ENCODE measurements around the gene SKP2. TPM values are rescaled to one million over a fixed set of nuclear protein-coding genes. Genes with fewer than 3 reads are reported as not detected.

The SKP2 gene
- total RNA-seq, 6 experiments from 2014 or later: 58.4 to 71.6 (median 67.9) TPM

DNA sequence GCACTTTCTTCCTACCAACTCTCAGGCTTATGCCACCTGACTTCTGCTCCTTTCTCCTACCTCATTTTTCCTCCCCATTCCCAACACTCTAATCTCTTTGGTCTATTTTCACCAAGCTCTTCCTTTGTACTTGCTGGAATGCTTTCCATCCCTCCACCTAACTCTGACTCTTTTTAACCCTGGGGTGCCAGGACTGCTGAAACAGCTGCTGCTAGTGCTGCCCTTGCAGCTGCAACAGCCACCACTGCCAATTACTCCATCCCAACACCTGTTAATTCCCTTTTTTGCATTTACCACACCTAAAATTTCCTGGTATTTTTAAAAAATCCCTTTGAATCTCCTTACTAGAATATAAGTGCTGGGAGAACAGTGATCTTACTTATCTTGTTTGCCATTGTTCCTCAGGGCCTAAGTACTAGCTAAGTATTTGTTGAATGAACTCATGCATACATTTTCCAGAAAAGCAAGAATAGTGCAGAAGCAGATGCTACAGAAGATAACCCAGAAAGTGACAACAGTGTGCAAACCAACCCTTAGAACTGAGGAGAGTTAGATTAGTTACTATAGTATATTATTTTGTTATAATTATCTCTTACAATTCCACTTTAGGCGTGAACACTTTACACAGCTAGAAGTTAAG, 78.4 kb downstream of the SKP2 start:
- Mint-ChIP-seq H3K36me3 (ENCODE audit: low read depth) (peaks cover 6% of the 10 kb centered on the region; the same call in 1 of the 2 replicates), H3K4me1 (ENCODE audit: low read depth) (peaks cover 11% of the 10 kb centered on the region), H3K4me3 (no peak overlapping the region), H3K27me3 (ENCODE audit: insufficient read depth) (no peaks in the 10 kb centered on the region), H3K27ac (no peak overlapping the region), H3K9me3 (no peaks in the 10 kb centered on the region)
- TF ChIP-seq, protein P1, sequence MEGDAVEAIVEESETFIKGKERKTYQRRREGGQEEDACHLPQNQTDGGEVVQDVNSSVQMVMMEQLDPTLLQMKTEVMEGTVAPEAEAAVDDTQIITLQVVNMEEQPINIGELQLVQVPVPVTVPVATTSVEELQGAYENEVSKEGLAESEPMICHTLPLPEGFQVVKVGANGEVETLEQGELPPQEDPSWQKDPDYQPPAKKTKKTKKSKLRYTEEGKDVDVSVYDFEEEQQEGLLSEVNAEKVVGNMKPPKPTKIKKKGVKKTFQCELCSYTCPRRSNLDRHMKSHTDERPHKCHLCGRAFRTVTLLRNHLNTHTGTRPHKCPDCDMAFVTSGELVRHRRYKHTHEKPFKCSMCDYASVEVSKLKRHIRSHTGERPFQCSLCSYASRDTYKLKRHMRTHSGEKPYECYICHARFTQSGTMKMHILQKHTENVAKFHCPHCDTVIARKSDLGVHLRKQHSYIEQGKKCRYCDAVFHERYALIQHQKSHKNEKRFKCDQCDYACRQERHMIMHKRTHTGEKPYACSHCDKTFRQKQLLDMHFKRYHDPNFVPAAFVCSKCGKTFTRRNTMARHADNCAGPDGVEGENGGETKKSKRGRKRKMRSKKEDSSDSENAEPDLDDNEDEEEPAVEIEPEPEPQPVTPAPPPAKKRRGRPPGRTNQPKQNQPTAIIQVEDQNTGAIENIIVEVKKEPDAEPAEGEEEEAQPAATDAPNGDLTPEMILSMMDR (IDR thresholded peaks at IDR 0.05): no peak
- no peak for DNase-seq

DNA sequence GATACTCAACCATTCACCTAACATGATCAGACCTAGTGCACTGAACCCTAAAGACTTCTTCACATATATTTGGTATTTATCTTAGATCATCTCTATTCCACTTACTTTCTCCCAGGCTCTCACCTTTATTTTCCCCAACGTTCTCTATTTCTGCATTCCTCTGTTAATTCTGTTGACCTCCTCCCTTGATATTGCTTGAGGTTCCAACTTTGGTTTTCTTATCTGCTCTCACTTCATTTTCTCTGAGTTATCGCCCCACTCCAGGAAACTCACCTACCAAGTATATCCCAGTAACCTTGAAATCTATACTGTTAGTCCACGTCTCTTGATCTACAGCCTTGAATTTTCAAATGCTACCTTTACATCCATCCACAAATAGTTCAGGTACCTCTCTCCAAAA, 80.6 kb downstream of the SKP2 start:
- Mint-ChIP-seq H3K9me3 (no peaks in the 10 kb centered on the region), H3K36me3 (ENCODE audit: low read depth) (no peaks in the 10 kb centered on the region), H3K4me1 (ENCODE audit: low read depth) (peaks cover 27% of the 10 kb centered on the region), H3K4me3 (no peak overlapping the region), H3K27me3 (ENCODE audit: insufficient read depth) (no peaks in the 10 kb centered on the region), H3K27ac (no peak overlapping the region)
- DNase-seq: no peak
- TF ChIP-seq, protein P1 (IDR thresholded peaks at IDR 0.05): no peak

Small RNAs within 50 kb of the gene (microRNA-seq; reads per million reads assigned to microRNA genes)
- gene MIR580: not detected

Other genes with a start within 250 kb of the SKP2 start
- under 1 TPM in 5 of 6 experiments, not detected in 1; 0.19 to 0.52 (median 0.35) TPM for gene CAPSL, start 213.5 kb upstream of the SKP2 start, total RNA-seq (2021; fragmentation: NEBNext Ultra II Directional; extraction: Animal tissue kit (Norgen Biotek cat#: 25700))
- gene UGT3A1, start 160.7 kb upstream of the SKP2 start, total RNA-seq (2021; fragmentation: NEBNext Ultra II Directional; extraction: Animal tissue kit (Norgen Biotek cat#: 25700)): not detected
- not detected for gene UGT3A2, start 85.2 kb upstream of the SKP2 start, total RNA-seq (2021; fragmentation: NEBNext Ultra II Directional; extraction: Animal tissue kit (Norgen Biotek cat#: 25700))
- gene LMBRD2, start 224 bp upstream of the SKP2 start, total RNA-seq (2021; fragmentation: NEBNext Ultra II Directional; extraction: Animal tissue kit (Norgen Biotek cat#: 25700)): 10 to 100 TPM in 5 of 6 experiments, 1 to 10 TPM in 1; 9.7 to 15.7 (median 12.7) TPM
- 10 to 100 TPM; 14.6 to 20.1 (median 15.3) TPM for gene NADK2, start 89.8 kb downstream of the SKP2 start, total RNA-seq (2021; fragmentation: NEBNext Ultra II Directional; extraction: Animal tissue kit (Norgen Biotek cat#: 25700))
- not detected for gene RANBP3L, start 149.8 kb downstream of the SKP2 start, total RNA-seq (2021; fragmentation: NEBNext Ultra II Directional; extraction: Animal tissue kit (Norgen Biotek cat#: 25700))

All from HFFc6 (cell line).